Measurements from ENCODE around the gene FAM20C.

DNA sequence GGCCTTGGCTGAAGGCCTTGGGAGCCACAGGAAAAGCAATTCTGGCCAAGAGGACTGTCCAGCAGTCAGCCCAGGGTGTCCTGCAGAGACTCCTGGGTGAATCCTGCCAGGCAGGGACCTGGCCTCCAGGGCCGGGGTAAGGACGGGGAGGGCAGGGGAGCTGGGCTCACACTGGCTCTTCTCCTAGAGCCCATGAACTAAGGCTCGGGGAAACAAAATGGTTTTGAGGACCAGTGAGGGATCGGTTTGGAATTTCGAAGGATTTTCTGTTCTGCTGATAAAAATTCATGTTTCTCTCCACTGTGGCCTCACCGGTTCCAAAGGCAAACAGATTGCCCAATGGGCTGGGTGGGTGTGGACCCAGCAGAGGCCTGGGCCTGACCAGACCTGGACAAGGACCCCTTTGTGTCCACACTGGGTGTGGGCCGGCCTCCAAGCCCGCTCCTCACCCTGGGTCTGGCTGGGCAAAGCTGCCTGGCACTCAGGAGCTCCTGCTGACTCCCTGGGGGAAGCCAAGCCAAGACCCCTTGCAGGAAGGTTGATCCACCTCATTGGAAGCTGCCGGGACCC lies 27.3 kb downstream of the FAM20C start:
- TF ChIP-seq, protein P1, sequence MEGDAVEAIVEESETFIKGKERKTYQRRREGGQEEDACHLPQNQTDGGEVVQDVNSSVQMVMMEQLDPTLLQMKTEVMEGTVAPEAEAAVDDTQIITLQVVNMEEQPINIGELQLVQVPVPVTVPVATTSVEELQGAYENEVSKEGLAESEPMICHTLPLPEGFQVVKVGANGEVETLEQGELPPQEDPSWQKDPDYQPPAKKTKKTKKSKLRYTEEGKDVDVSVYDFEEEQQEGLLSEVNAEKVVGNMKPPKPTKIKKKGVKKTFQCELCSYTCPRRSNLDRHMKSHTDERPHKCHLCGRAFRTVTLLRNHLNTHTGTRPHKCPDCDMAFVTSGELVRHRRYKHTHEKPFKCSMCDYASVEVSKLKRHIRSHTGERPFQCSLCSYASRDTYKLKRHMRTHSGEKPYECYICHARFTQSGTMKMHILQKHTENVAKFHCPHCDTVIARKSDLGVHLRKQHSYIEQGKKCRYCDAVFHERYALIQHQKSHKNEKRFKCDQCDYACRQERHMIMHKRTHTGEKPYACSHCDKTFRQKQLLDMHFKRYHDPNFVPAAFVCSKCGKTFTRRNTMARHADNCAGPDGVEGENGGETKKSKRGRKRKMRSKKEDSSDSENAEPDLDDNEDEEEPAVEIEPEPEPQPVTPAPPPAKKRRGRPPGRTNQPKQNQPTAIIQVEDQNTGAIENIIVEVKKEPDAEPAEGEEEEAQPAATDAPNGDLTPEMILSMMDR (conservative IDR thresholded peaks at IDR 0.05; ENCODE audit: low read depth, low read length) = no peak
- TF ChIP-seq EZH2 (IDR thresholded peaks at IDR 0.05; ENCODE audit: borderline replicate concordance, low read depth, low read length, poor library complexity, severe bottlenecking) = no peak

Measured in A673 (cell line).